GM12878 (cell line): Measurements from ENCODE around the gene TCF7L2.

ENCODE experiments used
- CTCF ChIP-seq, 3 experiments: IDR thresholded peaks in 2 of 3; conservative IDR thresholded peaks in 1 of 3; 2 replicates each; pipeline ENCODE4 v1.5.1; 2011; ENCODE audit warnings: low read depth in 3 of 3, low read length in 3 of 3, mild to moderate bottlenecking in 3 of 3, control low read depth in 2 of 3, moderate library complexity in 2 of 3, inconsistent platforms in 1 of 3, mixed read lengths in 1 of 3; ENCODE audit not compliant: control insufficient read depth in 2 of 3, insufficient read depth in 1 of 3; ENCODE audit errors: extremely low read depth in 1 of 3
- MYC ChIP-seq: IDR thresholded peaks from 2 replicates; pipeline ENCODE4 v1.6.1; 2011; ENCODE audit warnings: mild to moderate bottlenecking, low read length, moderate library complexity, inconsistent platforms; ENCODE audit not compliant: insufficient read depth, insufficient replicate concordance, insufficient read length, severe bottlenecking

GRCh38 chr10:113005380-113005779 is 55.3 kb downstream of the TCF7L2 start:
- no peak for TF ChIP-seq CTCF (IDR thresholded peaks at IDR 0.05 in 2 of 3, conservative IDR thresholded peaks at IDR 0.05 in 1 of 3; ENCODE audit: control insufficient read depth in 2 of 3, extremely low read depth in 1 of 3, insufficient read depth in 1 of 3, low read depth in 3 of 3, low read length in 3 of 3)
- TF ChIP-seq MYC, result no peak
